ENCODE data around the gene ENPP3.

GRCh38 chr6:131761762-131762067, 124.6 kb downstream of the ENPP3 start:
- TF ChIP-seq POLR2A (conservative IDR thresholded peaks at IDR 0.05) = no peak
- TF ChIP-seq PATZ1 (CRISPR knock-in tag; IDR thresholded peaks at IDR 0.05; ENCODE audit: borderline replicate concordance) = no peak
- no peak for TF ChIP-seq IRF9 (tag; IDR thresholded peaks at IDR 0.05)
- TF ChIP-seq BHLHE40 (IDR thresholded peaks at IDR 0.05; ENCODE audit: low read length) = no peak
- TF ChIP-seq POLR2AphosphoS2 (IDR thresholded peaks at IDR 0.05; ENCODE audit: low read length) = no peak
- no peak for TF ChIP-seq JUND (IDR thresholded peaks at IDR 0.05; ENCODE audit: borderline replicate concordance, low read depth, low read length)
- TF ChIP-seq JUND (tag; IDR thresholded peaks at IDR 0.05; ENCODE audit: borderline replicate concordance, low read depth, low read length) = no peak
- TF ChIP-seq USF1 (CRISPR knock-in tag; IDR thresholded peaks at IDR 0.05) = no peak
- TF ChIP-seq TRIM28 (IDR thresholded peaks at IDR 0.05) = no peak
- no peak for TF ChIP-seq EP300 (IDR thresholded peaks at IDR 0.05; ENCODE audit: low read length)
- no peak for TF ChIP-seq U2AF2 (optimal IDR thresholded peaks at IDR 0.05; ENCODE audit: low read depth, low read length)
